GM19463 (cell line): ENCODE measurements around the gene TULP4.

Source experiments
- ATAC-seq: cut with Tn5 transposase; IDR thresholded peaks from one replicate; pipeline ENCODE4 v1.9.1; 2021; ENCODE audit warnings: mild to moderate bottlenecking, moderate library complexity; ENCODE audit not compliant: unreplicated experiment

Gene TULP4

DNA sequence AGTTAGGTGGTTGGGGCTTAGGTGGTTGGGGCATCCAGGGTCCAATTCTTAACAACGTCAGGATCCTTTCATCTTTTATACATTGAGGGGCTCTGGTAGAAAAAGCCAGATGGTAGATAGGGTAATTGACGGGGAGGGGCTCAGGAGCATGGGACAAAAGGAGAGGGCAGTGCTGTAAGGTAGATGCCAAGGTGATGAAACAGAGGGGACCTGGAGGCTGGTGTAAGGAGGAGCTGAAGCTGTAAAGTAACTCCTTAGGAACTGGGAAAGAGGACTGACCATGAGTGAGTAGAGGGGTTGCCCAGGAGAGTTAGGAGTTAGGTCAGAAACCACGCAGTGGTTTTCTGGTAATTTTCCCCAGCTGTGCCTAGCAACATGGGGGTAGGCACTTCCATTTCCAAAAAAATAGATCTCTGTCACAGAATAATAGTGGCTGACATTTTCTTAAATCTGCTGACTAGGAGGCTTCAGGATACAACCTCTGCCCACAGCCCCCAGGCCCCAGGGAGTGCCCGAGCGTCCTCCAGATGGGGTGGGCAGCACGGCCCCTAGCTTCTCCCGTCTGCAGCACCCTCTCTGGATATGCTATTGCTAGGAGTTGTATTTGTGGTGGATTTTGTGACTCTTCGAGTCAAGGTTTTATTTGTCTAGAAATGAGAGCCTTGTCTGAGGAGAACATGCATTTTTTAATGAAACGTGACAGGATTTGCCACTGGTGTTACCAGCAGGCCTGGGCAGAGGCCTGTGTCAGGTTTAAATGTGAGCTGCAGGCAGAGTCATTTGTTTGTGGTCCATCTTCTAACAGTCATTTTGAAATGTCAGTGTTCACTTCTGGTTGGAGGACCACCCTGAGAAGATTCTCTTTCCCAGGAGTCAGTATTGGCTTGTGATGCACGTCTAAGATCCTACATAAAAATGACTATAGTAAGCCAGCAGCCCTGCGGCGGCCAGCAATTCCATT is 44.6 kb downstream of the TULP4 start:
- ATAC-seq: peak; percentile 2

DNA sequence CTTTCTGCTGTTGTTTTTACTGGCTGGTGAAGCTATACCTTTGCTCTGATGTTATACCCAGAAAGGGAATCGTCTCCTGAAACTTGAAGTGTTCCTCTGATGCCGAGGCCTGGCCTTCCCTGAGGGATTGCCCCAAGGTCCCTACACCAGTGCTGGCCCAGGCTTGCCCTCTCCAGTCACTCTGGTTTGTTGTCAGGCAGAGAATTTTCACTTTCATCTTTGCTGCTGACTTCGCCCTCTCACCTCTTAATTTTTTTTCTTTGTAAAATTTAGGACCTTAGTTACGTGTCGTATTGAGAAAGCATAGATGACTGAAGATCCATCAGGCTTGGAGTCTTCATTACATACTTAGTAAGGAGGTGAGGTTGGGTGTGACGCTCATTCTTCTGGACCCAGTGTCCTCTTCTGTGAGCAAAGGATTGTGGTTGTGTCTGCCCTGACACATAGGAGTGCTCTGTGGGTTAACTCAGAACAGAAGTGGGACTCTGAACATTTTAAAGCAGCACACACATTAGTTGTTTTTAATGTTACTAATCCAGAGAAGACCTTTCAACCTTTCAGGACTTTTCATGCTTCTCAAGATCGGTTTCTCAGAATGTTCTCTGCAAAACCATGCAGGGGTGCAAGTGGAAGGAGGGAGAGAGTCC is 45.4 kb downstream of the TULP4 start:
- peak; percentile 80 for ATAC-seq

GRCh38 chr6:158358450-158359077 is 46.3 kb downstream of the TULP4 start:
- no peak for ATAC-seq

- no peak for ATAC-seq
These were observed 48.8 kb downstream of the TULP4 start for GRCh38 chr6:158361068-158361467.

- no peak for ATAC-seq
These were observed 49.9 kb downstream of the TULP4 start for GRCh38 chr6:158361961-158362669.

- ATAC-seq: no peak
These were observed 54.1 kb downstream of the TULP4 start for GRCh38 chr6:158366363-158366762.

- ATAC-seq: no peak
These were observed 55.6 kb downstream of the TULP4 start for GRCh38 chr6:158367816-158368215.

DNA sequence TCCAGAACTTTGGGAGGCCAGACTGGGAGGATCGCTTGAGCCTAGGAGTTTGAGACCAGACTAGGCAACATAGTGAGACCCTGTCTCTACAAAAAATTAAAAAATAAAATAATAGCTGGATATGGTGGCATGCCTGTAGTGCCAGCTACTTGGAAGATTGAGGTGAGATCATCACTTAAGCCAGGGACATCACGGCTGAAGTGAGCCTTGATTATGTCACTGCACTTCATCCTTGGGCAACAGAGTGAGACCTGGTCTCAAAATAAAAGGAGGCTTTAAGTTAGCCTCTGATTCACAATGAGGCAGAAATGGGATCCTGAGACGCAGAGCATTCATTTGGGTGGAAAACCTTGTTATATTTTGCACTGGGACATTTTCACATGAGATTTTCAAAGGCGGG is 57.0 kb downstream of the TULP4 start:
- ATAC-seq: no peak

- ATAC-seq: no peak
These were observed 58.5 kb downstream of the TULP4 start for GRCh38 chr6:158370805-158371204.

GRCh38 chr6:158371261-158371660 is 59.0 kb downstream of the TULP4 start:
- ATAC-seq: no peak

- ATAC-seq: no peak
These were observed 60.3 kb downstream of the TULP4 start for GRCh38 chr6:158372574-158372973.

DNA sequence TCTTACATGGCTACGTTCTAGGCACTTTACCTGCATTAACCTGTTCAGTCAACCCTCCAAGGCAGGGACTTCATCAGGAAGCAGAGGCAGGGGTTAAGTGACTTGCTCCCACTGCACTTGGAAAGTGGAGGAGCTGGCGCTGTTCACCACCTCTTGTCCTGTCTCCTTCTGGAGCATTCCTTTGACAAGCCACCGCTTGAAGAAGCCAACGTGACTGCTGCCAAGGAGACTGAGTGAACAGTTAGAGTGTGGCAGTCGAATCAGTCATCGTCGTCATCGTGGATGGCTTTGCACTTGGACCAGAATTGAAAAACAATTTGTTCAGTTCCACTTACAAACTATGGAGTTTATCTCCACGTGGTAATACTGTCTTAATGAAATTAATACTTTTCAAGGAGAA is 60.9 kb downstream of the TULP4 start:
- no peak for ATAC-seq

DNA sequence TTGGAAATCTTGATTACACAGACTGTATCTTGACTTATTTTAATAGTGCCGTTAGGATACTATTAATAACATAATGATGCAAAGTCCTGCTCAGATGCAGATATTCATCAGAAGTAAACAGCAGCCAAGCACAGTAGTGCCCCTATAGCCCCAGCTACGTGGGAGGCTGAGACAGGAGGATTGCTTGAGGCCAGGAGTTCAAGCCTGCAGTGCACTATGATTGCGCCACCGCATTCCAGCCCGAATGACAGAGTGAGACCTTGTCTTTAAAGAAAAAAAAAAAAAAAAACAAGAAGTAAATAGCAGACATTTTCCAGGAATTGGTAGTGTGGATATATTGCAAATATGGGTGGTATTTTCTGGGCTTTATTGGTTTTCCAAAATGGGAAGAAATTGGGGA is 61.8 kb downstream of the TULP4 start:
- no peak for ATAC-seq

GRCh38 chr6:158376631-158377081 is 64.4 kb downstream of the TULP4 start:
- no peak for ATAC-seq

GRCh38 chr6:158377860-158378259 is 65.6 kb downstream of the TULP4 start:
- no peak for ATAC-seq

DNA sequence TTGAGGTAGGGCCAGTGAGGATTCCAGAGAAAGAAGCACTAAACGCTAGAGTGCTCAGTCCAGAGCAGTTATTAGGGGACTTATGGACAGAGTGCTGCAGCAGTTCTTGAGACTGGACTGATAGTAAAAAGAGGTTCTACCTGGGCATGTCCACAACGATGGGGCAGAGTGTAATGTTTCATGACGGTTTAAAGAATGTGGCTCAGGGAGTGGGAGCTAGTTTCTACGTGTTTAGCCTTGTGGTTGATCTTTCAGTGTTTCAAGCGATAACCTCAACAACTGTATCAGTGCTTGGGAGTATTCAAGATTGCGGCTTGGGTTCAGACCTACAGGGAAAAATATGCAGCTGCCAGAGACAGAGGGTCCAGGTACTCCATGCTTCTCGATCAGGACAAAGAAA is 67.1 kb downstream of the TULP4 start:
- no peak for ATAC-seq

- no peak for ATAC-seq
These were observed 68.9 kb downstream of the TULP4 start for GRCh38 chr6:158381214-158381613.

DNA sequence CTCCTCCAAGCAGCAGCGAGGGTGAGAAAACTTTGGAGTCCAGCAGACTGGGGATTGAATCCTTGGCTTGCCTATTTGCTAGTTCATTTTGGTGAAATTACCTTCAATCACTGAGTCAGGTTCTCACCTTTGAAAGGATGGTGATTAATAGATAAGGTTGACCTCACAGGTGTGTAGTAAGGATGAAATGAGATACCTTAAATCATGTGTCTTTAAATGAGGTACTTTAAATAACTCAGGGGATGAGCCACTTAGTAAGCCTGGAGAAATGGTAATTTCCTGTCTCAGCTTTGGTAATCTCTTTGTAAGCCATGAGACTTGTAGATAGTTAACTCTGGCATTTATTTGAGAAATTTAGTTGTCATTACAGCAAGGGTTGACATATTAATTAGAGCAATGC is 70.2 kb downstream of the TULP4 start:
- no peak for ATAC-seq

- ATAC-seq: no peak
These were observed 70.8 kb downstream of the TULP4 start for GRCh38 chr6:158383057-158383456.

GRCh38 chr6:158383542-158383941 is 71.3 kb downstream of the TULP4 start:
- no peak for ATAC-seq

GRCh38 chr6:158384671-158385110 is 72.4 kb downstream of the TULP4 start:
- no peak for ATAC-seq
